ENCODE data around the gene MFAP3. TPM values are rescaled to one million over a fixed set of nuclear protein-coding genes. Genes with fewer than 3 reads are reported as not detected.

The MFAP3 gene
- total and polyA plus RNA-seq, 2 of the 13 experiments (the other 11 are each of a cell fraction or from before 2014, with no cell fraction given): 12.1 to 28.3 TPM

DNA sequence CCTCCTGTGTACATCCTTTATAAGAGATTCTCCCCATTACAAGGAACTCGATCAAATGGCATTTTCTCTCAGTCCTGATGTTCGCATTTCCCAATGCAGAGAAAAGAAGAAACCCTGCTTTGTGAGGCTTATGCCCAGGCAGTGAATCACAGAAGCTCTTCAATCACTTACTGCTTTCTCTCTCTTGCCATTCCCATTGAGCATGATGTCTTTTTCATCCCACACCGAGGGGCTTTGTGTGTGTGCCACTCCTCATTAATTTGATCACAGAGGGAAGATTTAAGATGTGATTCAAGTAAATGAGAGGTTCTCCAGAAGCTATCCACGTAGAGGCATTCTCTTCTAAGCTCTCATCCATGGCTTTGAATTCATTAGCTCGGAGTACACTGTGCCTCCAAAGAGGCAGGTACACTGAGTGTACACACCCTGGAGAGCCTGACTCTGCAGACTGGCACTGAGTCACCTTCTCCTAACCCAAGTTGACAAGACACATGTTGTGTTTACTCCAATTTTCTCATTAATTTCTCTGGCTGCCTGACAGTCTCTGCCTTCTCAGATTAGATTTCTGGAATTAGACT lies 45.4 kb downstream of the MFAP3 start:
- ChIA-PET POLR2A (no interaction called here), CTCF (ENCODE audit: low intra/inter-chr PET ratio, low total read pairs) (no interaction called here)
- no peak overlapping the region for H3K9ac ChIP-seq (ENCODE audit: insufficient read depth, low read depth, low read length)
- no peak overlapping the region for H3K4me2 ChIP-seq (ENCODE audit: low read depth, low read length)
- DNase-seq (ENCODE audit: low spot score) (no peak), FAIRE-seq (no peak), ATAC-seq (no peak)
- no peak for TF ChIP-seq ZFP91 (CRISPR knock-in tag; IDR thresholded peaks at IDR 0.05; ENCODE audit: borderline replicate concordance)
- TF ChIP-seq ZNF513 (CRISPR knock-in tag; conservative IDR thresholded peaks at IDR 0.05): no peak
- TF ChIP-seq HNF4A (CRISPR knock-in tag; IDR thresholded peaks at IDR 0.05): no peak
- TF ChIP-seq CAMTA2 (CRISPR knock-in tag; IDR thresholded peaks at IDR 0.05; ENCODE audit: borderline replicate concordance): no peak
- TF ChIP-seq ZKSCAN1 (IDR thresholded peaks at IDR 0.05; ENCODE audit: low read length): no peak
- no peak for TF ChIP-seq TEAD2 (CRISPR knock-in tag; IDR thresholded peaks at IDR 0.05)
- no peak for TF ChIP-seq ZMAT5 (CRISPR knock-in tag; IDR thresholded peaks at IDR 0.05; ENCODE audit: borderline replicate concordance, low read depth)
- TF ChIP-seq DR1 (CRISPR knock-in tag; IDR thresholded peaks at IDR 0.05): no peak
- TF ChIP-seq, protein P1, sequence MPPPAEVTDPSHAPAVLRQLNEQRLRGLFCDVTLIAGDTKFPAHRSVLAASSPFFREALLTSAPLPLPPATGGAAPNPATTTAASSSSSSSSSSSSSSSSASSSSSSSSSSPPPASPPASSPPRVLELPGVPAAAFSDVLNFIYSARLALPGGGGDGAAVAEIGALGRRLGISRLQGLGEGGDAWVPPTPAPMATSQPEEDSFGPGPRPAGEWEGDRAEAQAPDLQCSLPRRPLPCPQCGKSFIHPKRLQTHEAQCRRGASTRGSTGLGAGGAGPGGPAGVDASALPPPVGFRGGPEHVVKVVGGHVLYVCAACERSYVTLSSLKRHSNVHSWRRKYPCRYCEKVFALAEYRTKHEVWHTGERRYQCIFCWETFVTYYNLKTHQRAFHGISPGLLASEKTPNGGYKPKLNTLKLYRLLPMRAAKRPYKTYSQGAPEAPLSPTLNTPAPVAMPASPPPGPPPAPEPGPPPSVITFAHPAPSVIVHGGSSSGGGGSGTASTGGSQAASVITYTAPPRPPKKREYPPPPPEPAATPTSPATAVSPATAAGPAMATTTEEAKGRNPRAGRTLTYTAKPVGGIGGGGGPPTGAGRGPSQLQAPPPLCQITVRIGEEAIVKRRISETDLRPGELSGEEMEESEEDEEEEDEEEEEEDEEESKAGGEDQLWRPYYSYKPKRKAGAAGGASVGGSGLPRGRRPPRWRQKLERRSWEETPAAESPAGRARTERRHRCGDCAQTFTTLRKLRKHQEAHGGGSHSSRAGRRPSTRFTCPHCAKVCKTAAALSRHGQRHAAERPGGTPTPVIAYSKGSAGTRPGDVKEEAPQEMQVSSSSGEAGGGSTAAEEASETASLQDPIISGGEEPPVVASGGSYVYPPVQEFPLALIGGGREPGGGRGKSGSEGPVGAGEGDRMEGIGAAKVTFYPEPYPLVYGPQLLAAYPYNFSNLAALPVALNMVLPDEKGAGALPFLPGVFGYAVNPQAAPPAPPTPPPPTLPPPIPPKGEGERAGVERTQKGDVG (CRISPR knock-in tag; IDR thresholded peaks at IDR 0.05; ENCODE audit: borderline replicate concordance): no peak
- no peak for TF ChIP-seq ZNF24 (IDR thresholded peaks at IDR 0.05)
- TF ChIP-seq PAWR (CRISPR knock-in tag; IDR thresholded peaks at IDR 0.05; ENCODE audit: borderline replicate concordance): no peak
- no peak for TF ChIP-seq DRAP1 (CRISPR knock-in tag; IDR thresholded peaks at IDR 0.05)
- no peak for TF ChIP-seq RBM22 (optimal IDR thresholded peaks at IDR 0.05; ENCODE audit: low read length)
- no peak for TF ChIP-seq ZNF335 (CRISPR knock-in tag; IDR thresholded peaks at IDR 0.05)
- H3K27me3 ChIP-seq (ENCODE audit: control insufficient read depth in 1 of 2, insufficient read depth in 2 of 2, low read length in 2 of 2): peaks cover 2 to 21% of the 10 kb centered on the region in 2 experiments; a peak in 3 of 5 replicates
- no peaks in the 10 kb centered on the region for H3K36me3 ChIP-seq (replicated peaks in 1 of 2; ENCODE audit: control insufficient read depth in 1 of 2, insufficient read depth in 2 of 2, low read length in 2 of 2)
- 4% methylated on average over 5 of the region's 5 CpGs for WGBS (ENCODE audit: low lambda C conversion rate)
- no peaks in the 10 kb centered on the region for H4K20me1 ChIP-seq (ENCODE audit: insufficient read depth, low read length)
- in situ Hi-C loops (cut with HindIII; ENCODE audit: extremely low pct_ligation_motif_present, low pct_unique_long_range_greater_than_20kb): no loop called here
- H3K4me1 ChIP-seq (ENCODE audit: insufficient read depth, low read length): no peaks in the 10 kb centered on the region
- no peaks in the 10 kb centered on the region for H3K9me3 ChIP-seq (ENCODE audit: low read length)
- intact Hi-C loops (cut with micrococcal nuclease; ENCODE audit: unreplicated experiment): no loop called here
- H3K4me3 ChIP-seq (replicated peaks in 1 of 3; ENCODE audit: insufficient read depth in 1 of 3, low read depth in 2 of 3, low read length in 3 of 3): no peak overlapping the region
- no peaks in the 10 kb centered on the region for H3K79me2 ChIP-seq (ENCODE audit: insufficient read depth, low read length)
- BruUV-seq (replicated peaks): no TSS peak
- no peak overlapping the region for H2AFZ ChIP-seq (ENCODE audit: low read length)
- H3K27ac ChIP-seq (ENCODE audit: extremely low read length, insufficient read depth, low read length): no peak overlapping the region
